HepG2 (cell line): ENCODE measurements around the gene CTNNAL1. TPM values are rescaled to one million over a fixed set of nuclear protein-coding genes. Genes with fewer than 3 reads are reported as not detected.

Source experiments
- ARID3A ChIP-seq: IDR thresholded peaks from 2 replicates; pipeline ENCODE4 v1.6.1; 2012; ENCODE audit warnings: low read depth, low read length, improper control_type of control experiment
- ASH2L ChIP-seq: fragments of 300-600, 200-600 bp; sonication (generic); IDR thresholded peaks from 2 replicates; pipeline ENCODE4 v1.7.0; 2017; ENCODE audit warnings: low read depth, mild to moderate bottlenecking, moderate library complexity, mixed read lengths, low read length; ENCODE audit not compliant: insufficient read length
- ATF1 ChIP-seq: IDR thresholded peaks from 2 replicates; pipeline ENCODE4 v1.6.1; 2016; ENCODE audit warnings: mild to moderate bottlenecking, control low read depth
- ETV6 ChIP-seq: sonication (generic); formaldehyde crosslinking; conservative IDR thresholded peaks from 2 replicates; pipeline ENCODE4 v1.4.0; 2020; ENCODE audit warnings: missing genetic modification reagents
- FLYWCH1 ChIP-seq: sonication (generic); formaldehyde crosslinking; IDR thresholded peaks from 2 replicates; pipeline ENCODE4 v1.8.1; 2023; ENCODE audit warnings: mild to moderate bottlenecking, missing genetic modification reagents
- GABPA ChIP-seq, 2 experiments: IDR thresholded peaks; 2 replicates each; pipeline ENCODE4 v1.6.1; 2011 to 2016; ENCODE audit warnings: low read depth in 2 of 2, low read length in 1 of 2, missing biosample characterization in 1 of 2, missing genetic modification characterization in 1 of 2
- KLF16 ChIP-seq, 2 experiments: sonication (generic) in 1 of 2; formaldehyde crosslinking in 1 of 2; IDR thresholded peaks; 2 replicates each; pipeline versions ENCODE4 v1.6.1 to v1.8.0; 2016 to 2023; ENCODE audit warnings: missing genetic modification reagents in 2 of 2, missing compliant biosample characterization in 1 of 2
- NFE2 ChIP-seq: sonication (generic); formaldehyde crosslinking; IDR thresholded peaks from 2 replicates; pipeline ENCODE4 v1.4.0; 2020; ENCODE audit warnings: missing genetic modification reagents
- NR0B2 ChIP-seq: sonication (generic); formaldehyde crosslinking; IDR thresholded peaks from 2 replicates; pipeline ENCODE4 v1.4.0; 2020; ENCODE audit warnings: mild to moderate bottlenecking, missing genetic modification reagents
- NR1H2 ChIP-seq: sonication (generic); formaldehyde crosslinking; IDR thresholded peaks from 2 replicates; pipeline ENCODE4 v1.8.1; 2022; ENCODE audit warnings: low read depth, missing genetic modification reagents, borderline replicate concordance
- RORA ChIP-seq: sonication (generic); formaldehyde crosslinking; IDR thresholded peaks from 2 replicates; pipeline ENCODE4 v1.5.0; 2020; ENCODE audit warnings: mild to moderate bottlenecking, missing genetic modification reagents, moderate library complexity
- RXRB ChIP-seq: IDR thresholded peaks from 2 replicates; pipeline ENCODE4 v1.6.1; 2016; ENCODE audit warnings: borderline replicate concordance, missing genetic modification reagents, missing compliant biosample characterization
- SIN3A ChIP-seq: IDR thresholded peaks from 2 replicates; pipeline ENCODE4 v1.6.1; 2011; ENCODE audit warnings: low read depth, mild to moderate bottlenecking, control low read depth, low read length, borderline replicate concordance
- SYNCRIP ChIP-seq: fragments of 200-400 bp; formaldehyde crosslinking; IDR thresholded peaks from 2 replicates; pipeline ENCODE4 v1.6.1; 2018; ENCODE audit warnings: mild to moderate bottlenecking, low read depth, low read length; ENCODE audit not compliant: insufficient read depth
- TCF7L2 ChIP-seq: IDR thresholded peaks from 2 replicates; pipeline ENCODE4 v1.6.1; 2011; ENCODE audit warnings: mild to moderate bottlenecking, low read depth, low read length, moderate library complexity
- THAP7 ChIP-seq: sonication (generic); formaldehyde crosslinking; IDR thresholded peaks from 2 replicates; pipeline ENCODE4 v1.8.1; 2023; ENCODE audit warnings: mild to moderate bottlenecking, missing genetic modification reagents
- ZFP36L1 ChIP-seq: sonication (generic); formaldehyde crosslinking; IDR thresholded peaks from 2 replicates; pipeline ENCODE4 v1.8.0; 2022; ENCODE audit warnings: mild to moderate bottlenecking, missing genetic modification reagents, moderate library complexity
- ZFP62 ChIP-seq: sonication (generic); formaldehyde crosslinking; IDR thresholded peaks from 2 replicates; pipeline ENCODE4 v1.4.0; 2020; ENCODE audit warnings: missing genetic modification reagents
- ZMYM2 ChIP-seq: sonication (generic); formaldehyde crosslinking; IDR thresholded peaks from 2 replicates; pipeline ENCODE4 v1.8.0; 2022; ENCODE audit warnings: mild to moderate bottlenecking, missing genetic modification reagents
- ZNF207 ChIP-seq: fragments of 450-650 bp; IDR thresholded peaks from 2 replicates; pipeline ENCODE4 v1.6.1; 2016; ENCODE audit warnings: antibody characterized with exemption, borderline replicate concordance
- ZNF354B ChIP-seq: sonication (generic); formaldehyde crosslinking; IDR thresholded peaks from 2 replicates; pipeline ENCODE4 v1.8.0; 2022; ENCODE audit warnings: mild to moderate bottlenecking, missing genetic modification reagents
- ZNF414 ChIP-seq: sonication (generic); formaldehyde crosslinking; IDR thresholded peaks from 2 replicates; pipeline ENCODE4 v1.5.0; 2020; ENCODE audit warnings: missing genetic modification reagents
- ZNF441 ChIP-seq: sonication (generic); formaldehyde crosslinking; IDR thresholded peaks from 2 replicates; pipeline ENCODE4 v1.7.0; 2021; ENCODE audit warnings: missing genetic modification reagents, borderline replicate concordance
- ZNF451 ChIP-seq: sonication (generic); formaldehyde crosslinking; IDR thresholded peaks from 2 replicates; pipeline ENCODE4 v1.5.0; 2020; ENCODE audit warnings: mild to moderate bottlenecking, missing genetic modification reagents
- ZNF557 ChIP-seq: sonication (generic); formaldehyde crosslinking; IDR thresholded peaks from 2 replicates; pipeline ENCODE4 v1.4.0; 2020; ENCODE audit warnings: missing genetic modification reagents
- ZNF567 ChIP-seq: sonication (generic); formaldehyde crosslinking; IDR thresholded peaks from 2 replicates; pipeline ENCODE4 v1.8.1; 2023; ENCODE audit warnings: mild to moderate bottlenecking, missing genetic modification reagents, borderline replicate concordance
- ZNF616 ChIP-seq: sonication (generic); formaldehyde crosslinking; IDR thresholded peaks from 2 replicates; pipeline ENCODE4 v1.5.0; 2020; ENCODE audit warnings: low read depth, mild to moderate bottlenecking, missing genetic modification reagents
- ZNF652 ChIP-seq: IDR thresholded peaks from 2 replicates; pipeline ENCODE4 v1.6.1; 2016; ENCODE audit warnings: low read depth, borderline replicate concordance
- ZNF749 ChIP-seq: sonication (generic); formaldehyde crosslinking; IDR thresholded peaks from 2 replicates; pipeline ENCODE4 v1.8.0; 2022; ENCODE audit warnings: mild to moderate bottlenecking, missing genetic modification reagents, moderate library complexity, borderline replicate concordance
- ZNF792 ChIP-seq: IDR thresholded peaks from 2 replicates; pipeline ENCODE4 v1.6.1; 2016
- ZNF816 ChIP-seq: sonication (generic); formaldehyde crosslinking; IDR thresholded peaks from 2 replicates; pipeline ENCODE4 v1.8.0; 2022; ENCODE audit warnings: missing genetic modification reagents, mild to moderate bottlenecking, borderline replicate concordance
- polyA plus RNA-seq, 8 experiments: library from polyadenylated mRNA; depleted of rRNA in 3 of 8; stranded (reverse) in 7 of 8; unstranded in 1 of 8; fragments of >200 nt; fragmentation: Illumina TruSeq in 4 of 8; extraction: Trizol in 4 of 8; gene quantifications; 2 replicates each; pipeline versions ENCODE4 v1.2.1 to v1.2.3, GENCODE V29; 2011 to 2016; ENCODE audit warnings: low read depth in 4 of 8, missing spikeins in 1 of 8, mixed read lengths in 1 of 8; ENCODE audit not compliant: insufficient read depth in 1 of 8
- total RNA-seq, 5 experiments: library from RNA; depleted of rRNA; stranded (reverse); fragments of >200 nt; fragmentation: Illumina TruSeq; extraction: Trizol; gene quantifications; 2 replicates each; pipeline ENCODE4 v1.2.3, GENCODE V29; 2016; ENCODE audit warnings: low read depth in 1 of 5

Gene CTNNAL1
- total and polyA plus RNA-seq, 2 of the 13 experiments (the other 11 are each of a cell fraction or from before 2014, with no cell fraction given), result 32.0 to 162 TPM

DNA sequence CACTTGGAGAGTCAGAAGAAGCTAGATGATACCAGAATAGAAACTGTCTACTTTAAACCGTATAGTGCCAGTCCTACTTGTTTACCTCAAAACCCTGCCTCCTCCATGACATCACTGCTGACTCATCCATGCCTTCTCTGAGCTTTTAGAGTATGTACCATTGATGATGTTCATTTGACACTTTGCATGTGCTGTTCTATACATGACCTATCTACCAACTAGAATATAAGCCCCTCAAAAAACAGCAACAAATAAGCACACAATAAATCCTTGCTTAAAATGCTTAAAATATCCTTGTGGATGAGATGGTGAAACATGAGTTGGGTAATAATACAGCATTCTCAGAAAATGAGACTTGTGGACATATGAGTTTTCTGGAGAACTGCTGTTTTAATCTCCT, 2.6 kb downstream of the CTNNAL1 start (continued):
- TF ChIP-seq THAP7 (CRISPR knock-in tag), result no peak
- TF ChIP-seq ZNF354B, result no peak
- TF ChIP-seq KLF16 (CRISPR knock-in tag; IDR thresholded peaks at IDR 0.05), result no peak
- no peak for TF ChIP-seq ZNF652 (CRISPR knock-in tag)
- TF ChIP-seq RORA, result no peak
- no peak for TF ChIP-seq ZNF749 (CRISPR knock-in tag)
- TF ChIP-seq FLYWCH1 (CRISPR knock-in tag), result no peak
- TF ChIP-seq ZNF207, result no peak
- TF ChIP-seq ZNF451 (CRISPR knock-in tag), result no peak
- no peak for TF ChIP-seq ZNF557 (CRISPR knock-in tag)
- TF ChIP-seq ZFP62 (CRISPR knock-in tag), result no peak
- TF ChIP-seq ZNF567 (CRISPR knock-in tag), result no peak
- no peak for TF ChIP-seq ETV6
- TF ChIP-seq ZNF816 (CRISPR knock-in tag), result no peak
- no peak for TF ChIP-seq TCF7L2
- no peak for TF ChIP-seq RXRB (CRISPR knock-in tag)
- TF ChIP-seq ZMYM2 (CRISPR knock-in tag), result no peak
- no peak for TF ChIP-seq ZNF616 (CRISPR knock-in tag)
- no peak for TF ChIP-seq ARID3A
- TF ChIP-seq NR0B2 (CRISPR knock-in tag), result no peak
- peak; percentile 25; the same call in 1 of the 2 replicates for TF ChIP-seq NFE2 (CRISPR knock-in tag)
- TF ChIP-seq SYNCRIP, result no peak
- TF ChIP-seq ASH2L, result no peak
- no peak for TF ChIP-seq ZNF792 (CRISPR knock-in tag)
- 0 out of 2 replicates have a peak, but pooled peaks have one; percentile 32 for TF ChIP-seq ATF1
- no peak for TF ChIP-seq ZNF414
- TF ChIP-seq ZFP36L1 (CRISPR knock-in tag), result no peak
- TF ChIP-seq ZNF441 (CRISPR knock-in tag), result no peak
- TF ChIP-seq GABPA (IDR thresholded peaks at IDR 0.05; ENCODE audit: low read depth, low read length), result no peak
- TF ChIP-seq GABPA (CRISPR knock-in tag; IDR thresholded peaks at IDR 0.05; ENCODE audit: low read depth), result 0 out of 2 replicates have a peak, but pooled peaks have one; percentile 8
- no peak for TF ChIP-seq SIN3A
- TF ChIP-seq NR1H2, result no peak
